Activated CD8-positive, alpha-beta memory T cell treated with anti-CD3 and anti-CD28 coated beads, Interleukin-2, amount 10 ng/mL, durations not matched to agents 7 days and 5 days (primary cell): ENCODE results near the gene TCAF2. TPM values are rescaled to one million over a fixed set of nuclear protein-coding genes. Genes with fewer than 3 reads are reported as not detected.
A peak's percentile ranks its signal among the peaks of the same experiment; 100 is the strongest.
"Not testable (repeated sequence)": the region's sequence is repeated elsewhere in the genome, so short reads cannot be mapped to it uniquely, and the experiment has no call there.

Source experiments
- ATAC-seq: fragments of 150-1000 bp; cut with Tn5 transposase; one replicate; pipeline ENCODE4 v1.10.0; 2021; ENCODE audit warnings: moderate library complexity
- CTCF ChIA-PET: fragments of 350-600 bp; sonication (Branson Sonifier 250); formaldehyde crosslinking; loops from one replicate; lab custom pipeline; 2021; ENCODE audit warnings: antibody characterized with exemption; lab: Charles Lee
- DNase-seq: peaks from one replicate; pipeline ENCODE4 v3.0.0-alpha.2; 2020
- H3K27ac Mint-ChIP-seq: one replicate; pipeline ENCODE4 v1.8.0; 2021; ENCODE audit warnings: mild to moderate bottlenecking, mixed read lengths
- H3K27me3 Mint-ChIP-seq: one replicate; pipeline ENCODE4 v1.8.0; 2021; ENCODE audit warnings: mixed read lengths
- H3K36me3 Mint-ChIP-seq: one replicate; pipeline ENCODE4 v1.8.0; 2021; ENCODE audit warnings: mild to moderate bottlenecking, mixed read lengths
- H3K4me1 Mint-ChIP-seq: one replicate; pipeline ENCODE4 v1.8.0; 2021; ENCODE audit warnings: mixed read lengths
- H3K4me3 Mint-ChIP-seq: one replicate; pipeline ENCODE4 v1.8.0; 2021; ENCODE audit warnings: mild to moderate bottlenecking, moderate library complexity, mixed read lengths
- H3K9me3 Mint-ChIP-seq: one replicate; pipeline ENCODE4 v1.8.0; 2022; ENCODE audit warnings: low read depth, mixed read lengths
- total RNA-seq, 2 experiments: library from RNA; stranded (reverse); gene quantifications; one replicate each; pipeline ENCODE4 v1.2.3, GENCODE V29; 2021

Gene TCAF2
- total RNA-seq, 2 experiments from 2014 or later, result 20.8 to 24.6 TPM

- H3K27ac Mint-ChIP-seq, H3K9me3 Mint-ChIP-seq, H3K36me3 Mint-ChIP-seq, H3K27me3 Mint-ChIP-seq, CTCF ChIA-PET, H3K4me1 Mint-ChIP-seq, DNase-seq, H3K4me3 Mint-ChIP-seq: not testable (repeated sequence)
- peak; percentile 79 for ATAC-seq
Observed at GRCh38 chr7:143635364-143636240, 14.8 kb downstream of the TCAF2 start.

GRCh38 chr7:143639372-143639771 lies 18.6 kb downstream of the TCAF2 start:
- H3K27ac Mint-ChIP-seq, H3K4me3 Mint-ChIP-seq, H3K4me1 Mint-ChIP-seq, H3K9me3 Mint-ChIP-seq, CTCF ChIA-PET, DNase-seq, ATAC-seq, H3K36me3 Mint-ChIP-seq, H3K27me3 Mint-ChIP-seq: not testable (repeated sequence)

- H3K4me1 Mint-ChIP-seq, CTCF ChIA-PET, H3K27ac Mint-ChIP-seq, ATAC-seq, H3K27me3 Mint-ChIP-seq, H3K9me3 Mint-ChIP-seq, H3K36me3 Mint-ChIP-seq, DNase-seq, H3K4me3 Mint-ChIP-seq: not testable (repeated sequence)
Observed at GRCh38 chr7:143640528-143641189, 19.9 kb downstream of the TCAF2 start.

- CTCF ChIA-PET, ATAC-seq, H3K36me3 Mint-ChIP-seq, H3K4me3 Mint-ChIP-seq, DNase-seq, H3K27ac Mint-ChIP-seq, H3K27me3 Mint-ChIP-seq, H3K4me1 Mint-ChIP-seq, H3K9me3 Mint-ChIP-seq: not testable (repeated sequence)
Observed at GRCh38 chr7:143646598-143646997, 25.8 kb downstream of the TCAF2 start.

GRCh38 chr7:143649902-143650301 lies 29.1 kb downstream of the TCAF2 start:
- DNase-seq, H3K4me3 Mint-ChIP-seq, H3K27ac Mint-ChIP-seq, H3K9me3 Mint-ChIP-seq, H3K4me1 Mint-ChIP-seq, ATAC-seq, H3K27me3 Mint-ChIP-seq, H3K36me3 Mint-ChIP-seq, CTCF ChIA-PET: not testable (repeated sequence)

GRCh38 chr7:143650447-143650846 lies 29.7 kb downstream of the TCAF2 start:
- ATAC-seq, H3K36me3 Mint-ChIP-seq, DNase-seq, H3K27ac Mint-ChIP-seq, CTCF ChIA-PET, H3K9me3 Mint-ChIP-seq, H3K4me3 Mint-ChIP-seq, H3K4me1 Mint-ChIP-seq, H3K27me3 Mint-ChIP-seq: not testable (repeated sequence)

Other genes with a start within 250 kb of the TCAF2 start
- gene ZYX, start 239.6 kb upstream of the TCAF2 start, total RNA-seq, result 100 to 1,000 TPM; 173 to 212 TPM
- 1 to 10 TPM in 1 of 2 experiments, under 1 TPM in 1; 0.47 to 1.6 TPM for gene EPHA1, start 212.1 kb upstream of the TCAF2 start, total RNA-seq
- gene TAS2R60, start 177.5 kb upstream of the TCAF2 start, total RNA-seq, result not detected
- not detected for gene TAS2R41, start 143.1 kb upstream of the TCAF2 start, total RNA-seq
- gene CTAGE15, start 49.2 kb upstream of the TCAF2 start, total RNA-seq, result not detected
- gene CTAGE6, start 136.7 kb downstream of the TCAF2 start, total RNA-seq, result 1 to 10 TPM in 1 of 2 experiments, under 1 TPM in 1; 0.73 to 2.8 TPM